GM12878 (cell line): ENCODE results near the gene CLCC1. TPM values are rescaled to one million over a fixed set of nuclear protein-coding genes. Genes with fewer than 3 reads are reported as not detected.

Experiments
- BMI1 ChIP-seq: fragments of 450-650 bp; IDR thresholded peaks from 2 replicates; pipeline ENCODE4 v1.6.1; 2016; ENCODE audit warnings: mild to moderate bottlenecking, moderate library complexity, borderline replicate concordance
- EP300 ChIP-seq, 2 experiments: fragments of 150-350 bp in 1 of 2; IDR thresholded peaks; 2 replicates each; pipeline ENCODE4 v1.6.1; 2011 to 2012; ENCODE audit warnings: low read depth in 2 of 2, low read length in 2 of 2, borderline replicate concordance in 1 of 2, improper control_type of control experiment in 1 of 2, inconsistent platforms in 1 of 2; ENCODE audit not compliant: control insufficient read depth in 1 of 2
- FOS ChIP-seq: IDR thresholded peaks from 3 replicates; pipeline ENCODE4 v1.6.1; 2011; ENCODE audit warnings: borderline replicate concordance; ENCODE audit not compliant: insufficient read length; ENCODE audit errors: extremely low read depth
- HDAC6 ChIP-seq: fragments of 200-600 bp; sonication (generic); IDR thresholded peaks from one replicate; pipeline ENCODE4 v1.8.0; 2017; ENCODE audit warnings: antibody characterized with exemption; ENCODE audit not compliant: unreplicated experiment
- IKZF2 ChIP-seq, 2 experiments: fragments of 450-650 bp; IDR thresholded peaks; 2 replicates each; pipeline ENCODE4 v1.6.1; 2017; ENCODE audit warnings: mild to moderate bottlenecking in 2 of 2, moderate library complexity in 2 of 2
- MTA2 ChIP-seq: fragments of 450-650 bp; IDR thresholded peaks from 2 replicates; pipeline ENCODE4 v1.6.1; 2016; ENCODE audit warnings: low read depth, mild to moderate bottlenecking, moderate library complexity
- NKRF ChIP-seq: fragments of 450-650 bp; conservative IDR thresholded peaks from 2 replicates; pipeline ENCODE4 v1.6.1; 2017; ENCODE audit warnings: mild to moderate bottlenecking, moderate library complexity
- NR2C2 ChIP-seq: IDR thresholded peaks from 2 replicates; pipeline ENCODE4 v1.6.1; 2011; ENCODE audit warnings: borderline replicate concordance, low read depth; ENCODE audit not compliant: control insufficient read depth, insufficient read length
- PAX5 ChIP-seq: IDR thresholded peaks from 2 replicates; pipeline ENCODE4 v1.6.1; 2011; ENCODE audit warnings: low read depth, low read length, borderline replicate concordance
- SMAD1 ChIP-seq: fragments of 450-650 bp; IDR thresholded peaks from 2 replicates; pipeline ENCODE4 v1.6.1; 2018; ENCODE audit warnings: mild to moderate bottlenecking, low read depth; ENCODE audit not compliant: partially characterized antibody
- SREBF1 ChIP-seq: IDR thresholded peaks from 2 replicates; pipeline ENCODE4 v1.6.1; 2012; ENCODE audit warnings: mild to moderate bottlenecking, low read length
- STAT1 ChIP-seq: fragments of 450-650 bp; conservative IDR thresholded peaks from 2 replicates; pipeline ENCODE4 v1.6.1; 2014; ENCODE audit warnings: antibody characterized with exemption, mild to moderate bottlenecking
- SUZ12 ChIP-seq: fragments of 200-600 bp; sonication (generic); IDR thresholded peaks from one replicate; pipeline ENCODE4 v1.6.1; 2018; ENCODE audit warnings: antibody characterized with exemption, mild to moderate bottlenecking; ENCODE audit not compliant: unreplicated experiment
- USF2 ChIP-seq: IDR thresholded peaks from 2 replicates; pipeline ENCODE4 v1.6.1; 2011; ENCODE audit warnings: low read depth, low read length, improper control_type of control experiment, borderline replicate concordance
- WRNIP1 ChIP-seq: IDR thresholded peaks from 2 replicates; pipeline ENCODE4 v1.6.1; 2011; ENCODE audit warnings: low read depth, low read length, improper control_type of control experiment, borderline replicate concordance
- YBX1 ChIP-seq: fragments of 450-650 bp; IDR thresholded peaks from 2 replicates; pipeline ENCODE4 v1.6.1; 2016; ENCODE audit warnings: antibody characterized with exemption
- ZNF207 ChIP-seq: fragments of 450-650 bp; IDR thresholded peaks from 2 replicates; pipeline ENCODE4 v1.6.1; 2014; ENCODE audit warnings: antibody characterized with exemption, mild to moderate bottlenecking, borderline replicate concordance
- polyA plus RNA-seq, 11 experiments: library from polyadenylated mRNA; depleted of rRNA in 4 of 11; unstranded in 6 of 11; stranded (reverse) in 5 of 11; fragments of >200 nt; fragmentation: Nextera tagmentation in 4 of 11; fragmentation: Illumina TruSeq in 1 of 11; extraction: Ambion mirVana in 4 of 11; extraction: Trizol in 1 of 11; gene quantifications; 1 replicate in 1 of 11; 2 replicates in 10 of 11; pipeline versions ENCODE4 v1.2.1 to v1.2.3, GENCODE V29; 2011 to 2016; ENCODE audit warnings: inconsistent platforms in 2 of 11, missing spikeins in 2 of 11, low read depth in 1 of 11
- total RNA-seq, 4 experiments: library from RNA; depleted of rRNA in 3 of 4; stranded (reverse); fragments of >200 nt in 3 of 4; fragmentation: Illumina TruSeq in 1 of 4; extraction: Trizol in 1 of 4; gene quantifications; 2 replicates each; pipeline versions ENCODE4 v1.2.1 to v1.2.3, GENCODE V29; 2013 to 2021
- TF ChIP-seq, protein P1 (sequence below): fragments of 150-350 bp; IDR thresholded peaks from 2 replicates; pipeline ENCODE4 v1.6.1; 2014; ENCODE audit warnings: mild to moderate bottlenecking, low read depth, low read length
- TF ChIP-seq, protein P2 (sequence below): IDR thresholded peaks from 2 replicates; pipeline ENCODE4 v1.6.1; 2011; ENCODE audit warnings: low read depth, mild to moderate bottlenecking, low read length, moderate library complexity, borderline replicate concordance; ENCODE audit errors: extremely low read depth
- TF ChIP-seq, protein P3 (sequence below): IDR thresholded peaks from 2 replicates; pipeline ENCODE4 v1.6.1; 2012; ENCODE audit warnings: low read length, inconsistent platforms
- TF ChIP-seq, protein P4 (sequence below): fragments of 450-650 bp; IDR thresholded peaks from 2 replicates; pipeline ENCODE4 v1.6.1; 2017; ENCODE audit warnings: mild to moderate bottlenecking

CLCC1 gene
- total and polyA plus RNA-seq, 10 of the 15 experiments (the other 5 are each of a cell fraction or from before 2014, with no cell fraction given), result 11.9 to 25.8 (median 16.1) TPM

DNA sequence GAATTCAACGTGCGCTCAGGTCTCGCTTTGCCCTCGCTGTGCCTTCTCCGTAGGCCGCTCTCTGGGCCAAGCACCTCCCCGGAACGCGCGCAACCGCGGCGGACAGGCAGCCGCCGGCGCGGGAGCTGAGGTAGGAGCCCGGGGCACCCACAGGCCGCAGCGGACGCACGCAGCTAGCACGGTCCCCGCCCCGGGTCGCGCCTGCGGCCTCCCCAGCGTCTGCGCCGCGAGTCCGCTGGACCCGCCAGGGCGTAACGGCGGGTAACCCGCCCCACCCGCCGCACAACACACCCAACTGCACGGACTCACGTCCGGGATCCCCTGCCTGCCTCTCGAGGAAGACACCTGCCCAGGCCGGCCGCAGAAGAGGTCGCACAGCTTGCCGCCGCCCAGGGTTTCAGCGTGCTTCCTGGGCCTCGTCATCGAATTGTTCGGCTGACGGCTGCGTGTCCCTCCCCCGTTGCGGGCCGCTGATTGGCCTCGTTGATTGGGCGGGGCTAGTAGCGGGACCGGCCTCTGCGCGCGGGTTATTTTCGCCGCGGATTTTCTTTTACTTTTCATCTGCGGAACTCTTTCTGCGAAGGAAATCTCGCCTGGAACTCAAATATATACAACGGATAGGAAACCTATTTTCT lies at the start of gene CLCC1 (continued):
- peak; percentile 96 for TF ChIP-seq PAX5
- TF ChIP-seq, protein P1, sequence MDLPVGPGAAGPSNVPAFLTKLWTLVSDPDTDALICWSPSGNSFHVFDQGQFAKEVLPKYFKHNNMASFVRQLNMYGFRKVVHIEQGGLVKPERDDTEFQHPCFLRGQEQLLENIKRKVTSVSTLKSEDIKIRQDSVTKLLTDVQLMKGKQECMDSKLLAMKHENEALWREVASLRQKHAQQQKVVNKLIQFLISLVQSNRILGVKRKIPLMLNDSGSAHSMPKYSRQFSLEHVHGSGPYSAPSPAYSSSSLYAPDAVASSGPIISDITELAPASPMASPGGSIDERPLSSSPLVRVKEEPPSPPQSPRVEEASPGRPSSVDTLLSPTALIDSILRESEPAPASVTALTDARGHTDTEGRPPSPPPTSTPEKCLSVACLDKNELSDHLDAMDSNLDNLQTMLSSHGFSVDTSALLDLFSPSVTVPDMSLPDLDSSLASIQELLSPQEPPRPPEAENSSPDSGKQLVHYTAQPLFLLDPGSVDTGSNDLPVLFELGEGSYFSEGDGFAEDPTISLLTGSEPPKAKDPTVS, result no peak
- peak; percentile 68 for TF ChIP-seq HDAC6
- no peak for TF ChIP-seq FOS
- TF ChIP-seq IKZF2 (IDR thresholded peaks at IDR 0.05), result no peak; a peak in 1 of 4 replicates
- peak; percentile 89 for TF ChIP-seq NKRF
- TF ChIP-seq SMAD1, result no peak
- no peak for TF ChIP-seq BMI1
- TF ChIP-seq USF2, result no peak
- peak; percentile 17 to 36; a peak in 2 of 4 replicates for TF ChIP-seq EP300 (IDR thresholded peaks at IDR 0.05; ENCODE audit: borderline replicate concordance in 1 of 2, control insufficient read depth in 1 of 2, low read depth in 2 of 2, low read length in 2 of 2)
- no peak for TF ChIP-seq YBX1
- TF ChIP-seq, protein P2, sequence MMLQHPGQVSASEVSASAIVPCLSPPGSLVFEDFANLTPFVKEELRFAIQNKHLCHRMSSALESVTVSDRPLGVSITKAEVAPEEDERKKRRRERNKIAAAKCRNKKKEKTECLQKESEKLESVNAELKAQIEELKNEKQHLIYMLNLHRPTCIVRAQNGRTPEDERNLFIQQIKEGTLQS, result no peak
- no peak for TF ChIP-seq NR2C2
- peak; percentile 63; the same call in 1 of the 2 replicates for TF ChIP-seq ZNF207
- TF ChIP-seq STAT1, result no peak; the same call in 1 of the 2 replicates
- TF ChIP-seq, protein P3, sequence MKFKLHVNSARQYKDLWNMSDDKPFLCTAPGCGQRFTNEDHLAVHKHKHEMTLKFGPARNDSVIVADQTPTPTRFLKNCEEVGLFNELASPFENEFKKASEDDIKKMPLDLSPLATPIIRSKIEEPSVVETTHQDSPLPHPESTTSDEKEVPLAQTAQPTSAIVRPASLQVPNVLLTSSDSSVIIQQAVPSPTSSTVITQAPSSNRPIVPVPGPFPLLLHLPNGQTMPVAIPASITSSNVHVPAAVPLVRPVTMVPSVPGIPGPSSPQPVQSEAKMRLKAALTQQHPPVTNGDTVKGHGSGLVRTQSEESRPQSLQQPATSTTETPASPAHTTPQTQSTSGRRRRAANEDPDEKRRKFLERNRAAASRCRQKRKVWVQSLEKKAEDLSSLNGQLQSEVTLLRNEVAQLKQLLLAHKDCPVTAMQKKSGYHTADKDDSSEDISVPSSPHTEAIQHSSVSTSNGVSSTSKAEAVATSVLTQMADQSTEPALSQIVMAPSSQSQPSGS, result no peak
- no peak for TF ChIP-seq WRNIP1
- no peak for TF ChIP-seq MTA2
- no peak for TF ChIP-seq SUZ12
- TF ChIP-seq SREBF1, result no peak
- TF ChIP-seq, protein P4, sequence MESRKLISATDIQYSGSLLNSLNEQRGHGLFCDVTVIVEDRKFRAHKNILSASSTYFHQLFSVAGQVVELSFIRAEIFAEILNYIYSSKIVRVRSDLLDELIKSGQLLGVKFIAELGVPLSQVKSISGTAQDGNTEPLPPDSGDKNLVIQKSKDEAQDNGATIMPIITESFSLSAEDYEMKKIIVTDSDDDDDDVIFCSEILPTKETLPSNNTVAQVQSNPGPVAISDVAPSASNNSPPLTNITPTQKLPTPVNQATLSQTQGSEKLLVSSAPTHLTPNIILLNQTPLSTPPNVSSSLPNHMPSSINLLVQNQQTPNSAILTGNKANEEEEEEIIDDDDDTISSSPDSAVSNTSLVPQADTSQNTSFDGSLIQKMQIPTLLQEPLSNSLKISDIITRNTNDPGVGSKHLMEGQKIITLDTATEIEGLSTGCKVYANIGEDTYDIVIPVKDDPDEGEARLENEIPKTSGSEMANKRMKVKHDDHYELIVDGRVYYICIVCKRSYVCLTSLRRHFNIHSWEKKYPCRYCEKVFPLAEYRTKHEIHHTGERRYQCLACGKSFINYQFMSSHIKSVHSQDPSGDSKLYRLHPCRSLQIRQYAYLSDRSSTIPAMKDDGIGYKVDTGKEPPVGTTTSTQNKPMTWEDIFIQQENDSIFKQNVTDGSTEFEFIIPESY, result no peak
